GM18519 (cell line): Measurements from ENCODE around the gene KLHDC8A.
"Not testable (repeated sequence)": the region's sequence is repeated elsewhere in the genome, so short reads cannot be mapped to it uniquely, and the experiment has no call there.

Experiments
- ATAC-seq: cut with Tn5 transposase; IDR thresholded peaks from one replicate; pipeline ENCODE4 v1.9.1; 2021; ENCODE audit warnings: mild to moderate bottlenecking, moderate library complexity; ENCODE audit not compliant: unreplicated experiment, low FRiP score

Gene KLHDC8A

DNA sequence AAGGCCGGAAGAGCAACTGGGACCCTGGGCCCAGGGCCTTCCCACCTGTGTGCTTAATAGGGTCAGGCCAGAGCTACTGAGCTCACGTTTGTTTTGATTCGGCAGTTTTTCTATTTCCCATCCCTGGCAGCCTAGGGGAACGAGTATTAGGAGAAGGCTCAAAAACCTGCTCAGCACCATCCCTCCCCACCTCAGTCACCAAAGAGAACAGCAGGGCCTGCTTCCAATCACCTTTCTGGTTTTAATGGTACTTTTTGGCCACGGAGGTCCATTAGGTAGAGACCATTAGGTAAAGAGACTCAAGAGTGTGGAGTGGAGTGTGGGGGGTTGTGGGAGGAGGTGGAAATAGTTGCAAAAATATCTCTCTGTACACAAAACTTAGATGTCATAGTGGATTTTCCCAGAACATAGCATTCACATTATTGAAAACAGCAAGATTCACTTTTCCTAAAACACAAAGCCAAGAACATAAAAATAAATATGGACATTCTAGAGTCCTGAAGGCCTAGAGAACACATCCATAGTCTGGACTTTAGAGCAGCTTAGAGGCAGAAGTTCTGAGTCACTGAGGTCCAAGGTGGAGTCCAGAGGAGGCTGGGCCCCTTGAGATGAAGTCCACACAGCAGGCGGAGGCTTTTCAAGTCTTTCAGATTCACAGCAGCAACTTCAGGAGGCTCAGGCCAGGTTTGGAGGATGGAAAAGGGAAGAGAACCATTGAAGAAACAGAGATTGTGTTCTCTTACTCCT lies 54.7 kb downstream of the KLHDC8A start:
- ATAC-seq, result no peak

DNA sequence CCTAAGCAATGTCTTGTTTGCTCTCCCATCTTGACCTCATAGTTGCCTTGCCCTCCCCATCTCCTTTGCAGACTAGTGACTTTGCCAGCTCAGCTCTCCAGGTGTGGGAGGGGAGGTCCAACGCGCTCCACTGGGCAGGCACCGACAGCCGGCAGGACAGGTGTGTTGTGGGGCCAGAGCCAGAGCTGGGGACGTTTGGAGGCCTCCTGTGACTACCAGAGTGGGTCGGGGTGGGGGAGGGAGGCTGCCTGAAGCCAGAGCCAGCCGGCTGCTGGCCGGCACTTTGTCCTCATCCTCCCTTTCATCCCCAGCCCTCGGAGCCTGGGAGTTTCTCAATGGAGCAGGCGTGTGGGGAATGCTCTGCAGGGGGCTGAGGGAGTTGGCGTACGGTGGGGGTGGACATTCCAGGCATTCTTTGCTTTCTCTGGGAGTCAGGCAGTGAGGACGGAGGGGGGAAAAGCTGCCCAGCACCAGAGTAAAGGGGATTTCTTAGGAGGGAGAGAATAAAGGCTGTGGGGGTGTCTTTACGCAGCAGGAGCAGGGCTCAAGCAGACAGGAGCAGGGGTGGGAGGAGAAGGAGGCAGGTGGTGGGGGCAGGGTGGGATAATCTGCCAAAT lies 55.4 kb downstream of the KLHDC8A start:
- ATAC-seq, result no peak

DNA sequence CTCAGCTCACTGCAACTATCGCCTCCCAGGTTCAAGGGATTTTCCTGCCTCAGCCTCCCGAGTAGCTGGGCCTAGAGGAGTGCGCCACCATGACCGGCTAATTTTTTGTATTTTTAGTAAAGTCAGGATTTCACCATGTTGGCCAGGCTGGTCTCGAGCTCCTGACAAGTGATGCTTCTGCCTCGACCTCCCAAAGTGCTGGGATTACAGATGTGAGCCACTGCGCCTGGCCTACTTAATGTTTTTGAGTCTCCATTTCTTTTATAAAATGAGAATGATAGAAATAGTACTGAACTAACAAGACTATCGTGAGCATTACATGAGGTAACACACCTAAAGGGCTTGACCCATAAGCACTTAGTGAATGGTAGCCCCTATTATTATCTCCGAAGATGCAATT lies 56.6 kb downstream of the KLHDC8A start:
- ATAC-seq, result no peak

GRCh38 chr1:205298191-205298994 lies 58.3 kb downstream of the KLHDC8A start:
- ATAC-seq, result no peak

DNA sequence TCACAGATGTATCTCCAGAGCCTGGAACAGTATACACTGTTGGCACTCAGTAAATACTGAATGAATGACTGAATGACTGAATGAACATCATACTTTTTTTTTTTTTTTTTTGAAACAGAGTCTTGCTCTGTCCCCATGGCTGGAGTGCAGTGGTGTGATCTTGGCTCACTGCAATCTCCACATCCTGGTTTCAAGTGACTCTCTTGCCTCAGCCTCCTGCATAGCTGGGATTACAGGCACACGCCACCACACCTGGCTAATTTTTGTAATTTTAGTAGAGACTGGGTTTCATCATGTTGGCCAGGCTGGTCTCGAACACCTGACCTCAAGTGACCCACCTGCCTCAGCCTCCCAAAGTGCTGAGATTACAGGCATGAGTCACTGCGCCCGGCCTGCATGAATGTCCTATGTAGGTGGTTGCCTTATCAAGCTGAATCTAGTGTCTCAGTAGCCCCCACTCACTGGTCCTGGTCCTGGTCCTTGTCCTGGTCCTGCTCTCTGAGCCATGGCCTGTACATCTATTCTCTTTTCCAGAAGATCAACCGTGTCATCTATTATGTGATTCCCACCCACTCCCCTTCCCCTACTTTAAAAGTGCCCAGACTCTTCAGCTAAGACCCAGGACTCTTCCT lies 59.1 kb downstream of the KLHDC8A start:
- not testable (repeated sequence) for ATAC-seq

DNA sequence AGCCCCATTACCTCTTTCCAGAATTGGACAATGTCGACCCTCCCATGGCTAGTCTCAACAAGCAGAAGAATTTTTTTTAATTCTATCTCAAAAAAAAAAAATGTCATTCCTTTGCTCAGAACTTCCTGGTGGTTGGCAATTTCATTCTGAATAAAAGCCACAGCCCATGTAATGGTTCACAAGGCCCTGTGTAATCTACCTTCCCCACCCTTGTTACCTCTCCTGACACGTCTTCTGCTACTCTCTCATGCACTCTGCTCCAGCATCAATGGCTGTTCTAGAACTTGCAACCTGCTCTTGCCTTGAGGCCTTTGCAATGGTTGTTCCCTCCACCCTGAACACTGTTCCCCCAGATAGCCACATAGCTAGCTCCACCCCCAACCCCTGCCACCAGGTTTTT lies 60.6 kb downstream of the KLHDC8A start:
- ATAC-seq, result no peak

GRCh38 chr1:205294934-205295333 lies 61.8 kb downstream of the KLHDC8A start:
- no peak for ATAC-seq

DNA sequence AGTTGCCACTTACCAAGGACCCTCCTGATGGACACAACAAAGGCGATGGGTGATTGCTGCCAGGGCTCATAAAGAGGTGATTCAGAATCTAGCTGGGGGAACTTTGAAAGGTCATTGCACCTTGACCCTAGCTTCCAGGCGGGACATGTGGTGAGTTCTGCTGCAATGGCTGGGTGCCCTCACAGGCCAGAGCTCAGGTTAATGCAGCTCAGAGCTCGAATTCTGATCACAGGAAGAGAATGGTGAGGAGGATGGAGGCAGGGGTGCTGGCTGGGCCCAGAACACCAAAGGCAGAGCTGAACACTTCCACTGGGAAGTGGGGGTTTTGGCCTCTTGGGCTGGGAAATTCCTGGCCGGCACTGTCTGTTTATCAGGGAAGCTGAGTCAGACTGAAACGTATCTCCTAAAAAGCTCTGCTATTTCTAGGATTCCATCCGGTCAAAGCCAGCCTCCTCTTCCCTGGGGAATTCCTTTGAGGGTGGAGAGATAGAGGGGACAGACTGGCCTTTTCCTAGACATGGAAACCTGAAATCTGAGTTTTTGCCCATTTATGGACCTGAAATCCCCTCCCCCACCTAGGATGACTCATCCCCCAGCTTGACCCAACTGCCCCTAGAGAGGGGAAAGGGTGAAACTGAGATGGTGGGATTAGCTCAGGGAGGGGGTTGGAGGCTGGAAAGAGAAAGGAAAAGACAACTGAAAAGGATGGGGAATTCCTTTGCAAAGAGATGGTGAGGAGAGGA lies 62.4 kb downstream of the KLHDC8A start:
- ATAC-seq, result no peak

DNA sequence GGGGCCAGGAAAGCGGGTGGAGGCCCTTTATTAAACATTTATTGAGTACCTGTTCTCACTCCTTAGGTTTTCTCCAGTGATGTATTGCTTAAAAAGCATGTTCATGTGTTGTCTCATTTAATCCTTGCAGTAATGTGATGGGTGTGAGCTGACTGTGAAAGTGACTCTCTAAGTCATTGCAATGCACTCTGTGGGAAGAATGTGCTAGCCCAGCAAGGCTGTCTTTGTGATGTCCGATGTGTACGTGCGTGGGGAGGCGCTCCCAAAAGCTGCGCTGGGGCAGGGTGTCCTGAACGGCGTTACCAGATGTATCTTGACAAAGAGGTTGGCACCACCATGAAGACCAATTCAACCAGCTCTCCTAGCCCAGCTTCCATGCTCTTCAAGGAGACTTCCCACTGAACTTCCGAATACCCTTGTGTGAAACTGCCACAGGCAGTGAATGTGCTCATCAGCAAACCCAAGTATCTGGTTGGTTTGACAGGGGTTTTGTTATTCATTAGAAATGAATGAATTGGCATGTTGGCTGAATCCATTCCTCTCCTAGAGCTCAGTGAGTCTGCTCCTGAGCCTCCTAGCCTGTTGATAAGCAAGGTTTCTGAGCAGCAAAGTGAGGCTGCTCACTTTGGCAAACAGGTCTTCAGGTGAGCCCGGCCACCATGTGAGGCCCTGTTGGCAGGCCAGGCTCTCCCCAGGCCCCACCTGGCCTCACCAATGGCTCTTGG lies 63.2 kb downstream of the KLHDC8A start:
- ATAC-seq, result no peak

- ATAC-seq, result no peak
These were observed 65.1 kb downstream of the KLHDC8A start for GRCh38 chr1:205291596-205291995.

DNA sequence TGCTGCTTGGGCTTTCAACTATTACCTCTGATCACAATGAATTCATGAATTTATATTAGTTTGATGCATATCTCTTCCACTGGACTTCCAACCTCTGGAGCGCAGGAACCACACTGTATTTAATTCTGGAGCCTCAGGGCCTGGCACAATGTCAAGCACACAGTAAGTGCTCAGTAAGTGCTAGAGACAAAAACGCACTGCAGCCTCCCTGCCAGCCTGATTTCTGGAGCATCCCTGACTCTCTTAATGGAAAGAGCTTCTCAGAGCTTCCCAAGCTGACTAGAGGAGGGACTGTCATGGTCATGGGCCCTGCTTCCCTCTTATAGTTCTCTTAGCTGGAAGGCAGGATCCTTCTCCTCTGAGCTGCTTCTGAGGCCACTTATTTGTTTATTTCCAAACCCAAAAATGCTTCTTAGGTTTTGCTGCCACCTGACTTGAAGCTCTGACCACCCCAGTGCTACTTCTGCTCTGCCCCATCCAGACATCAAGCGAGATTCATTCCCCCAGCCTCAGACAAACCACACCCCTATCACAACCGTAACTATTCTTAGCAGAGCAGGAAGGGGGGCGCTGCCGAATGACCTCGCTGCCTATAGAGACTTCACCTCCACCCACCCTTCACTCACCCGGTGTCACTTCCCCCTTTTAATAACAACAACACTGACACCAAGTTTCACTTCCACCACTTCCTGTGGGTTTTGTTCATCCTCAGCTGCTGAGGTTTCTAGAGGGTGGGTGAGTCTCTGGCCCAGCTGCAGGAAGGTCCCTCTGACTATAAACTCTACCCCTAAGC lies 68.8 kb downstream of the KLHDC8A start:
- ATAC-seq, result peak; percentile 64

- no peak for ATAC-seq
These were observed 69.6 kb downstream of the KLHDC8A start for GRCh38 chr1:205287076-205287475.

DNA sequence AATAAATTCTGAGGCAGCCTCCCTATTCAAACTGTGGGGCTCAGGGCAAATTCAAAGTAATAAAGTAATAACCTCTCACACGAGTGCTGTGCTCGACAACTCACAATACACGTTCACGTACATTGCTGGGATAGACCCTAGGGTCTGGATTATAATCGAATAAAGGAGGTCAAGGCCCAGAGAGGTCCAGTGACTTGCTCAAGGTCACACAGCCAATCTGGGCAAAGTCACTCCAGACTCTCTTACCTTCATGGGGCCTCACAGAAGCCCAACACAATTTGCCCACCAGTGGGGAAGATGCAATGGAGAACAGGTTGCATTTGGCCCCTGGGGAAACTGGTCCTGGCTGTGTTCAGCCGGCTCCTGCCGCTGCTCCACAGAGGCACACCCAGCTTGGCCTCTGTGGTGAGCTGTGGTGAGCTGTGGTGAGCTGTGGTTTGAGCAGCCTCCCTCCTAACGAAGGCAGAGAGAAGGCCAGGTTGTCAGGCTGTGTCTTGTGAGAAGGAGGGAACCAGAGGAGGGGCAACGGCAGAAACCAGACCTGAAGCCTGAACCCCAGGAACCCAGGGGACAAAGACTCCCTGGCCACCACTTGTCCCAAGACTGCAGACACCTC lies 70.3 kb downstream of the KLHDC8A start:
- no peak for ATAC-seq
